ENCODE data around the gene GCN1. TPM values are rescaled to one million over a fixed set of nuclear protein-coding genes. Genes with fewer than 3 reads are reported as not detected.

GCN1 gene
- total RNA-seq, 2 donors from 2014 or later: 53.4 to 144 TPM

DNA sequence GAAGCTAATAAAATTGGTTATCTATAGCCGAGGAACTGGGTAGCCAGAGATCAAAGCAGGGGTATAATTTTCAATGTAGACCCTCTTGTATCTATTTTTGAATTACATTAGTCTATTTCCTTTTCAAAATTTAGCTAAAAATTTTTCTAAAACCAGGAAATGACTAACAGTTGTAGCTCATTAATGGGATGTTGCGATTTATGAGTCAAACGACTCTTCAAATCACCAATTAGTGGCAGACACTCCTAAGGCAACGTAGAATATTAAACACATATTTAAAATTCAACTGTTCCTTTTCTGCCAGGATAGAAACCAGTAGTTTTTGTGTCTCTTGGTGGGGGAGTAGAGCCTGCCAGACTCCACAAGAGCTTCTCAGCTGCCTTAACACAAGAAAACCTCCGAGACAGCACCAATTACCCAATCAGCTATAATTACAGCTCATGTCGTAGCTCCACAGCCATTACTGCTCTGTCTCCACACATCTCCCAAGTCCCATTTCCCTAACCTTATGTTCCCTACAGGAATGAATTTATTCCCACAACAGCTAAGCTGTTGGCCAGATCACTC is 26.9 kb downstream of the GCN1 start:
- H3K4me3 ChIP-seq: no peak overlapping the region
- no peak for DNase-seq
- peaks cover 16% of the 10 kb centered on the region for H3K36me3 ChIP-seq
- intact Hi-C loops (cut with DNase I): no loop called here
- no peaks in the 10 kb centered on the region for H3K9me3 ChIP-seq
- no peaks in the 10 kb centered on the region for H3K4me1 ChIP-seq
- no peaks in the 10 kb centered on the region for H3K27me3 ChIP-seq
- TF ChIP-seq, protein P1, sequence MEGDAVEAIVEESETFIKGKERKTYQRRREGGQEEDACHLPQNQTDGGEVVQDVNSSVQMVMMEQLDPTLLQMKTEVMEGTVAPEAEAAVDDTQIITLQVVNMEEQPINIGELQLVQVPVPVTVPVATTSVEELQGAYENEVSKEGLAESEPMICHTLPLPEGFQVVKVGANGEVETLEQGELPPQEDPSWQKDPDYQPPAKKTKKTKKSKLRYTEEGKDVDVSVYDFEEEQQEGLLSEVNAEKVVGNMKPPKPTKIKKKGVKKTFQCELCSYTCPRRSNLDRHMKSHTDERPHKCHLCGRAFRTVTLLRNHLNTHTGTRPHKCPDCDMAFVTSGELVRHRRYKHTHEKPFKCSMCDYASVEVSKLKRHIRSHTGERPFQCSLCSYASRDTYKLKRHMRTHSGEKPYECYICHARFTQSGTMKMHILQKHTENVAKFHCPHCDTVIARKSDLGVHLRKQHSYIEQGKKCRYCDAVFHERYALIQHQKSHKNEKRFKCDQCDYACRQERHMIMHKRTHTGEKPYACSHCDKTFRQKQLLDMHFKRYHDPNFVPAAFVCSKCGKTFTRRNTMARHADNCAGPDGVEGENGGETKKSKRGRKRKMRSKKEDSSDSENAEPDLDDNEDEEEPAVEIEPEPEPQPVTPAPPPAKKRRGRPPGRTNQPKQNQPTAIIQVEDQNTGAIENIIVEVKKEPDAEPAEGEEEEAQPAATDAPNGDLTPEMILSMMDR (IDR thresholded peaks at IDR 0.05): no peak
- no peak overlapping the region for H3K9ac ChIP-seq (ENCODE audit: low read depth in 2 of 2, low read length in 2 of 2)
- no peak overlapping the region for H3K27ac ChIP-seq

DNA sequence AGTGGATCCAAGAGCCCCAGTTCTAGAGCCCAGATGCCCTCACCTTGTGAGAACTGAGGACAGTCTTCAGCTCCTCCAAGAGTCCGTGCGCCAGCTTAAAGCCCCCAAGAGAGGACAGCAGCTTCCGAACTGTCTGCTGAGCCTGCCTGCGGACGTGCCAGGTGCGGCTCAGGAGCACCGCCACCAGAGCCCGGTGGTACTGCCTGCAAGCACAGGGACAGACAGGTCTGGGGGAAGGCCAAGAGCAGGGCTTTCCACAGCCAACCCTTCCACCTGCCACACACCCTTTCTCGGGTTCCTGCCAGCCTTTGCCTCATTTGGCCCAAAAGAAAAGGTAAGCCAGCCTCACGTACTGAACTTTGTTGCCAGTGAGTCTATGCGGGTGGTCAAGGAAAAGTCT is 30.2 kb downstream of the GCN1 start:
- Histone ChIP-seq H3K4me3 (no peak overlapping the region), H3K27ac (no peak overlapping the region), H3K36me3 (peaks cover 28% of the 10 kb centered on the region), H3K4me1 (no peaks in the 10 kb centered on the region), H3K9me3 (no peaks in the 10 kb centered on the region), H3K27me3 (no peaks in the 10 kb centered on the region), H3K9ac (ENCODE audit: low read depth in 2 of 2, low read length in 2 of 2) (no peak overlapping the region)
- DNase-seq: no peak
- intact Hi-C loops (cut with DNase I): no loop called here
- TF ChIP-seq, protein P1 (IDR thresholded peaks at IDR 0.05): no peak

DNA sequence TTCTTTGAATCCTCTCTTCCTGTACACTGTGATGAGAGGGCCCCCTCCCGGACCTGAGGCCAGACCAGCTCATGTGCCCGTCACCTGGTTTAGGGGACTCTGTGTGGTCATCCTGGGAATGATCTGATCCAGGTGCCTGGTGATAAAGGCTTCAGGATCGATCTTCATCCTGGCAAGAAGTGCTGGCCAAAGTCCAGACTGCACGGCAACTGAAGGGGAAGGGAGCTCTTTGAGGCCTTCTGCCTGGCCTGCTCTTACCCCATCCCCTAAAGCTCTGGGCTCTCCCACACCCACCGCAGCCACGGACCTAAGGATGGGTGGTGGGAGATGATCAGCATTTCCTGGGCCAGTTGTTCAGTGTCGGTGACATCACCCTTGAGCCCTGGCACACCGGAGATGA is 31.8 kb downstream of the GCN1 start:
- H3K9me3 ChIP-seq: no peaks in the 10 kb centered on the region
- H3K4me1 ChIP-seq: no peaks in the 10 kb centered on the region
- peaks cover 31% of the 10 kb centered on the region for H3K36me3 ChIP-seq
- no peak overlapping the region for H3K4me3 ChIP-seq
- TF ChIP-seq, protein P1 (IDR thresholded peaks at IDR 0.05): no peak
- DNase-seq: no peak
- no peaks in the 10 kb centered on the region for H3K27me3 ChIP-seq
- intact Hi-C loops (cut with DNase I): no loop called here
- H3K9ac ChIP-seq (ENCODE audit: low read depth in 2 of 2, low read length in 2 of 2): no peak overlapping the region
- no peak overlapping the region for H3K27ac ChIP-seq

DNA sequence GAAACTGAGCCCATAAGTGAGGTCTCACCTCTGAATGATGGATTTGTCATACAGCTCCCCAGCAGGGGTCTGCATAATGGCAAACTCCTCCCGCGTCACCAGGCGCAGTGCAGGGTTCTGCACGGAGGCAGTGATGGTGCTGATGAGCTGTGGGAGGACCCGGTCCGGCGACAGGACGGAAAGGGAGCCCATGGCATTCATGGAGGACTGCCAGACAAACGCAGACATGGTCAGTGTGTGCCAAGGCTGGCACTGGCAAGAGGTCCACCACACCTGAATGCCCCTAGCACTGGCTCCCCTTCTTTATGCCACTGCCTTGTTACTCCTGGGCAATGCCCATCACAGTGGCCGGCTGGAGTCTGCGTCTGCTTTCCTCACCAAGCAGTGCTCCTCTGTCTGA is 32.7 kb downstream of the GCN1 start:
- no peaks in the 10 kb centered on the region for H3K4me1 ChIP-seq
- H3K36me3 ChIP-seq: peaks cover 33% of the 10 kb centered on the region
- no peak overlapping the region for H3K4me3 ChIP-seq
- H3K27me3 ChIP-seq: no peaks in the 10 kb centered on the region
- DNase-seq: no peak
- no peak overlapping the region for H3K9ac ChIP-seq (ENCODE audit: low read depth in 2 of 2, low read length in 2 of 2)
- no peak overlapping the region for H3K27ac ChIP-seq
- intact Hi-C loops (cut with DNase I): no loop called here
- no peaks in the 10 kb centered on the region for H3K9me3 ChIP-seq
- TF ChIP-seq, protein P1 (IDR thresholded peaks at IDR 0.05): no peak

DNA sequence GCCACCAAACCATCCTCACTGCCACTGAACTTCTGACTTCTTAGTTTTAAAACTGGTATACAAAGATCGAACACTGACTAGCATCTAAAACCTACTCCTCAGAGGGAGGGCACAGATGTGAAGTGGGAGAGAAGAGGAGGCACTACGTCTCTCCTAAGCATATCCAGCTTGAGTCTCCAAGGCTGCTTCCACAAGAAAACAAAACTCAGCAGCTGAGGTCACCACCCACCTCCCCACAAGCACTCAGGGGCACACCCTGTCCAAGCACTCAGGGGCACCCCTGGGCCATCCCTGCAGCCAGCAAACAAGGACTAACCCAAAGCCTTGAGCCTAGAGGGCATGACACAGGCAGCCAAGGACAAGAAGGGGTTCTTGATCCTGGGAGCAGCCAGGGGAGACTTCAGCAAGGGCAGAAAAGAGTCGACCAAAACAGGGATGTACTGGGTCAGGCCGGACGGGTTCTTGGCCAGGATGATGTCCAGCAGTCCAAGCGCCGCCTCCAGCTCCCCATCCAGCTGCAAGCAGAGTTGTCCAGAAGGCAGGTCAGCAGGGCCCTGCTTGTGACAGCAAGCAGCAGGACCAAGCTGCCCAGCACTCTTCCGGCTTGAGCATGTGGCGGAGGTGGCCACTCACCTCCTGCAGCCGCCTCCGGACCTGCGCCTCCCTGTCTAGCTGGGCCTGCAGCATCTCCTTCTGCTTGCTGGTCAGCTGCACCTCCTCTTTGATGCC is 34.8 kb downstream of the GCN1 start:
- intact Hi-C loops (cut with DNase I): no loop called here
- no peak overlapping the region for H3K9ac ChIP-seq (ENCODE audit: low read depth in 2 of 2, low read length in 2 of 2)
- H3K27me3 ChIP-seq: no peaks in the 10 kb centered on the region
- H3K36me3 ChIP-seq: peaks cover 51% of the 10 kb centered on the region
- no peak for DNase-seq
- no peak overlapping the region for H3K27ac ChIP-seq
- H3K9me3 ChIP-seq: no peaks in the 10 kb centered on the region
- H3K4me3 ChIP-seq: no peak overlapping the region
- TF ChIP-seq, protein P1 (IDR thresholded peaks at IDR 0.05): no peak
- no peaks in the 10 kb centered on the region for H3K4me1 ChIP-seq

Measured in colonic mucosa (tissue), 4 donors.